GM19035 (cell line): ENCODE measurements around the gene ATP8A2.
"Not testable (repeated sequence)": the region's sequence is repeated elsewhere in the genome, so short reads cannot be mapped to it uniquely, and the experiment has no call there.

Experiments used
- ATAC-seq: cut with Tn5 transposase; IDR thresholded peaks from one replicate; pipeline ENCODE4 v1.9.1; 2021; ENCODE audit not compliant: unreplicated experiment

Gene ATP8A2

GRCh38 chr13:25371875-25372283 is at the start of gene ATP8A2:
Gene ATP8A2, plus strand, starts transcription at chr13:25371974. Its CDS starts 239 bp downstream, at chr13:25372213.
- no peak for ATAC-seq

DNA sequence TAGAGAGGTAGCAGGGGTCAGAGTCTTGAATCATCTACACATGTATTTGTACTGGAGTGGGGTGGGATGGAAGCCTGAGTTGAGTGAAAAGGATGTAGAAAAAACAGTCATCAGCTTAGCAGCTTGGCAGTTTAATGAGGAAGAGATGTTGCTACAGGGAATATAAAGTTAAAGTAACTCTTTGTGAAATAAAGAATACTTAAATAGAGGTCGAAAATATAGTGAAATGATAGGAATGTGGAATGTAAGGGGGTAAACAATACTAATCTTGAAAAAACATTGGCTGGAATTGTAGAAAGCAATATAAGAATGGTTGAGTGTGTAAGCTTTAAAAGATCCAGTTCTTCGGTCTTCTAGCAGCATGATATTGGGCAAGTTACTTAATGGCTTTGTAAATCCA is 47.7 kb upstream of the ATP8A2 start:
- no peak for ATAC-seq

DNA sequence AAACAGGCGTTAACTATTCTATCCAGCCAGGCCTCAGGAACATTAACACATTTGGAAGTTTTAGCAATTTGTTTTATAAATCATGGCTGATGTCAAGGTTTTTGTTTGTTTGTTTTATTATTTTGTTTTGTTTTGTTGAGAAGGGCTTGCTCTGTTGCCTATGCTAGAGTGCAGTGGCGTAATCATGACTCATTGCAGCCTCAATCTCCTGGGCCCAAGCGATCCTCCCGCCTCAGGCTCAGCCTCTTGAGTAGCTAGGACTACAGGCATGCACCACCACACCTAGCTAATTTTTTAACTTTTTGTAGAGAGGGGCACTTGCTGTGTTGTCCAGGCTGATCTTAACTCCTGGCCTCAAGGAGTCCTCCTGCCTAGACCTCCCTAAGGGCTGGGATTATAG is 42.1 kb upstream of the ATP8A2 start:
- ATAC-seq = no peak

DNA sequence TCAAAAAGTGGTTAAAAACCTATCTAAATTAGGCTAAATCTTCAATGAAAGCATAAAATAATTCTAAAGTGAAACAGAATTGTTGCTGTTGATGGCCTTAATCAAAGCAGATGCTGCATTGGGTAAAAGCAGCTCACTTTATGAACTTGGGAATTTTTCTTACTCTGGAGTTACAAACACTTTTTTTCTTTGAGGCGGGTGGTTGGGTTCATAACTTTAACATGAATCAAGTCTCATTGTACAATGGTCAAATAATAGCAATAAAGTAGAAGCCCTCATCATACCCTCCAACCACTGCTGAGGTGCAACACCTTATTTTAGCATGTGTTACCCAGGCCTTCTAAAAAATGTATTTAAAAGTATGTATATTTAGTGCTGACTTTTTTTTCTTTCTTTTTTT is 41.2 kb upstream of the ATP8A2 start:
- no peak for ATAC-seq

- ATAC-seq = no peak
These were observed 35.9 kb upstream of the ATP8A2 start for GRCh38 chr13:25335856-25336255.

DNA sequence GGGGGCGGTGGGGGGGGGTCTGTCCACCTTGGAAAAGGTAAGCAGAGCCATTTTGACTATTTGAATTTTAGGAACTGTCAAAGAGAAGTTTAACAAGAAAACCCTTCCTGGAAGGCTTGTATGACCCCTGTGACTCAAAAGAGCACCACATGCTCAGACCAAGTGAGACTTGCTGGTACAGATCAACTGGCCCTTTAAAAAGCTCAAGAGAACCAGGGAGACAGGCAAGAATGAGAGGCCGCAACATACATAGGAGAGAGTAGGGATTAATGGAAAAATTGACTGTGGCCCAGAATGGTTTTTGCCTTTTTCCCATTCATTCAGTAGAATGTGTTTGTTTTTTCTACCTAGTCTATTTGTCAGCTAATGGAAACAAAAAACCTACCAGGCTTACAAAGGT is 26.2 kb upstream of the ATP8A2 start:
- ATAC-seq = no peak

DNA sequence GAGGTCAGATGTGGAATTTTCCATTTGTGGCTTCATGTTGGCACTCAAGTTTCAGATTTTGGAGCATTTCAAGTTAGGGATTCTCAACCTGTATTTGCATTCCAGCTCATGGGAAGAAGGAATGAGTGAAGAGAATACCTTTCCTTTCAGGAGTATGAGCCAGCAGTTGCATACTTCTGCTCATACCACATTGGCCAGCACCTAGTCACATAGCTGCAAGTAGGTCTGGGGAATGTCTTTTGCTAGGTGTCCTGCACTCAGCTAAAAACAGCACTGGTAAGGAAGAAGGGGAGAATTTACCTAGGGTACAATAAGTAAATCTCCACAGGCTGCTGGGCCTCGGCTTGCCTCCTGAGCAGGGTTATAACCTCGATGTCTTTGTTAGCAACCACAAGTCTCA is 24.6 kb upstream of the ATP8A2 start:
- no peak for ATAC-seq

- ATAC-seq = no peak
These were observed 20.4 kb upstream of the ATP8A2 start for GRCh38 chr13:25351404-25351803.

DNA sequence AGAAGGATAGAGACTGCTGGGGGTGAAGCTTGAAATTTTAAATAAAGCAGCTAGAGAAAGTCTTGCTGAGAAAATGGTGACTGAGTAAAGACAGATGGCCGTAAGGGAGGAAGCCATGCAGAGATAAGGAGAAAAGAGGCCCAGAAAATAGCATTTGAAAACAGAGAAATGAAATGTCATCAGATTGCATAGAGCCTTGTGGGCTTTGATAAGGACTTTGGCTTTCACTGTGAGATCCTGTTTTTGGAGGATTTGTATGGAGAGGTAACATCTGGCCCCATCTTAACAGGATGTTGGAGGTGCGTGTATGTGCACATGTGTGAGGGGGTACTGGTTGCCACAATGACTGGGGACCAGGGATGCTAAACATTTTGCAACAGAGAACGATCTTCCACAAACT is 19.5 kb upstream of the ATP8A2 start:
- no peak for ATAC-seq

DNA sequence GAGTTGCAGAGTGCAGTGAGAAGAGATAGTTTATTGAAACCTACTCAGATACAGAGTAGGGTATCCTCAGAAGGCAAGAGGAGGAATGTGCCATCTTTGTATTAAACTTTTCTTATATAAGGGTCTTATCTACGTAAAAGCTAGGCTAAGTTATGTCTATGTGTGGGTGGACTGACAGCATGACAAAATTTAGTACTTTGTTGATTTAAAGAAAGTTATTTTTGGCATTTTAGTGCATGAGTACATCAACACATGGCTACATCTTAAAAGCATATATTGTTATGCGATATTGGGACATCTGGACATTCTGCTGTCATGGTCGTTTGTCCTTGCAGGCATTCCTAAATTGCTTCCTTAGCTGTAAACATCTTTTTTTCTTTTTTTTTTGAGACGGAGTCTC is 19.0 kb upstream of the ATP8A2 start:
- ATAC-seq = no peak

DNA sequence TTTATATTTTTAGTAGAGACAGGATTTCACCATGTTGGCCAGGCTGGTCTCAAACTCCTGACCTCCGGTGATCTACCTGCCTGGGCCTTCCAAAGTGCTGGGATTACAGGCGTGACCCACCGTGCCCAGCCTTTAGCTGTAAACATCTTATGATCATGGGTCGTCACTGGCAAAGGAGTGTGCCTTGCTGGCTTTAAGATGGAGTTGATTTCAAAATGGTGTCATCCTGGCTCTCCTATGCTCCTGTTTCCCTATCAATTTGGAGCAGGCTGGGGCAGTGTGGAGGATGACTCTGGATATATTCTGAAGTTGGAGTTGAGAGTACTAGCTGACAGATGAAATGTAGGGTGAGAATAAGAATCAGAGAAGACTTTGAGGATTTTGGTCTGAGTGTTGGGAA is 18.4 kb upstream of the ATP8A2 start:
- no peak for ATAC-seq

GRCh38 chr13:25354377-25354776 is 17.4 kb upstream of the ATP8A2 start:
- ATAC-seq = no peak

DNA sequence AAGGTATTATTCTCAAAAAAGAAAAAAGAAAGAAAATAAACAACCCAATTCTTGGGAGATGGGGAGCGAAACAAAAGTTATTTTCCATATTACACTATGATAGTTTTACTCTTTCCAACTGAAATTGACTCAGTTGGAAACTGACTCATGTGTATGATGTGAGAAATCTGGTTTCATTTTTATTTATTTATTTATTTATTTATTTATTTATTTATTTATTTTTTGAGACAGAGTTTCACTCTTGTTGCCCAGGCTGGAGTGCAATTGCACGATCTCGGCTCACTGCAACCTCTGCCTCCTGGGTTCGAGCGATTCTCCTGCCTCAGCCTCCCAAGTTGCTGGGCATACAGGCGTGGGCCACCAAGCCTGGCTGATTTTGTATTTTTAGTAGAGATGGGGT is 11.3 kb upstream of the ATP8A2 start:
- ATAC-seq = not testable (repeated sequence)

- ATAC-seq = no peak
These were observed 6.0 kb upstream of the ATP8A2 start for GRCh38 chr13:25365720-25366235.

GRCh38 chr13:25371158-25371874 is 458 bp upstream of the ATP8A2 start:
- no peak for ATAC-seq

GRCh38 chr13:25372284-25373081 is 709 bp downstream of the ATP8A2 start:
- no peak for ATAC-seq

- ATAC-seq = no peak
These were observed 4.1 kb downstream of the ATP8A2 start for GRCh38 chr13:25375727-25376358.

GRCh38 chr13:25377244-25377962 is 5.6 kb downstream of the ATP8A2 start:
- ATAC-seq = no peak

DNA sequence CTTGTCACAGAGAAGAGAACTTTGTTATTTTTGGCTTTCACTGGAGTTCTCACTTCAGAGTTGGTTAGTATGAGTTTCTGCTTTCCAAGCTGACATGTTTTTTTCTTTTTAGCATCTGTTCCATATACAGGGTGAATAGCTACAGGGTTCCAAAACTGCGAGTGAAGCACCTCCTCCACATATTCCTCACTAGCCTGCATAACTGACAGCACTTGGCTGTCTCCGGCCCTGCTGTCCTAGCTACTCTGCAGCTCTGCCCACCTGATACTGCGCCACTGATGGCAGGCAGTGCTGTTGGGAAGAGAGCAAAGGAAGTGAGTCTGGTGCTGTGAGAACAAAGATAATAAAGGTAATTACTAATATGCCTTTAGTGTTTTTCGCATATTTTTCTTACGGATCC is 6.8 kb downstream of the ATP8A2 start:
- ATAC-seq = no peak

GRCh38 chr13:25379011-25379410 is 7.2 kb downstream of the ATP8A2 start:
- no peak for ATAC-seq

DNA sequence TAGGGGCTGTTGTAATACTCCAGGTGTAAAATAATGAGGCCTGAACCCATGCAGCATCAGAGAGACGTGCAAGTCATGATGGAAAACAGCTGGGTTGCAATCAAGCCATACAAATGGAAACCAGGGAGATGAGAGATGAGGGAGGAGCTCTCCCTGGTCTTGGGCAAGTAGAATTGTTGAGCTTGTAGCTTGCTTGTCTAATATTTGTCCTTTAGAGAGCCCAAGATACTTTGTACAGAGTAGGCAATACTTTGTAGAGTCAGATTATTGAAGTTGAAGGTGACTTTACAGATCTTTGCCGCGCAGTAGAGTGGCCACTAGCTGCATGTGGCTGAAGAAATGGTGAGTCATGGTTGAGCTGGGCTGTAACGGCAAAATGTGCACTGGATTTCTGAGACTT is 8.3 kb downstream of the ATP8A2 start:
- no peak for ATAC-seq
